SK-N-SH treated with all-trans-retinoic acid at 6 μM for 48 hours (cell line): ENCODE results near the gene EGLN2.
"Not testable (repeated sequence)": the region's sequence is repeated elsewhere in the genome, so short reads cannot be mapped to it uniquely, and the experiment has no call there.

Experiments
- ATAC-seq: fragments of 200-7000 bp; cut with Tn5 transposase; 3 replicates; pipeline ENCODE4 v1.9.1; 2020; ENCODE audit warnings: mild to moderate bottlenecking, moderate library complexity
- BACH2 ChIP-seq: fragments of 250-450 bp; sonication (Bioruptor Pico); IDR thresholded peaks from 2 replicates; pipeline ENCODE4 v1.9.0; 2021; ENCODE audit warnings: mild to moderate bottlenecking, borderline replicate concordance
- CREB5 ChIP-seq: fragments of 250-450 bp; sonication (Bioruptor Pico); IDR thresholded peaks from 2 replicates; pipeline ENCODE4 v1.5.1; 2020; ENCODE audit warnings: low read depth, mild to moderate bottlenecking, moderate library complexity
- CSDC2 ChIP-seq: fragments of 250-450 bp; sonication (Bioruptor Pico); IDR thresholded peaks from 2 replicates; pipeline ENCODE4 v1.5.0; 2020; ENCODE audit warnings: mild to moderate bottlenecking, moderate library complexity
- CSRNP3 ChIP-seq: fragments of 250-450 bp; sonication (Bioruptor Pico); IDR thresholded peaks from 2 replicates; pipeline ENCODE4 v1.5.1; 2021; ENCODE audit warnings: mild to moderate bottlenecking, moderate library complexity
- ESRRG ChIP-seq: fragments of 250-450 bp; sonication (Bioruptor Pico); IDR thresholded peaks from 2 replicates; pipeline ENCODE4 v1.6.1; 2021; ENCODE audit warnings: mild to moderate bottlenecking
- GLIS3 ChIP-seq: fragments of 250-450 bp; sonication (Bioruptor Pico); IDR thresholded peaks from 2 replicates; pipeline ENCODE4 v1.5.0; 2020; ENCODE audit warnings: mild to moderate bottlenecking, moderate library complexity
- ISL1 ChIP-seq: fragments of 250-450 bp; sonication (Bioruptor Pico); IDR thresholded peaks from 2 replicates; pipeline ENCODE4 v2.1.2; 2022; ENCODE audit warnings: mild to moderate bottlenecking, moderate library complexity
- OSR1 ChIP-seq: fragments of 250-450 bp; sonication (Bioruptor Pico); IDR thresholded peaks from 2 replicates; pipeline ENCODE4 v1.8.0; 2022; ENCODE audit warnings: moderate library complexity, mild to moderate bottlenecking, inconsistent platforms
- PATZ1 ChIP-seq: fragments of 250-450 bp; sonication (Bioruptor Pico); IDR thresholded peaks from 2 replicates; pipeline ENCODE4 v1.8.0; 2020; ENCODE audit warnings: mild to moderate bottlenecking, moderate library complexity, borderline replicate concordance
- POU6F1 ChIP-seq: fragments of 250-450 bp; sonication (Bioruptor Pico); IDR thresholded peaks from 2 replicates; pipeline ENCODE4 v1.8.0; 2021; ENCODE audit warnings: low read depth, mild to moderate bottlenecking, moderate library complexity, borderline replicate concordance
- PPARA ChIP-seq: fragments of 250-450 bp; sonication (Bioruptor Pico); IDR thresholded peaks from 2 replicates; pipeline ENCODE4 v1.5.0; 2020; ENCODE audit warnings: mild to moderate bottlenecking, borderline replicate concordance
- RARB ChIP-seq: fragments of 250-450 bp; sonication (Bioruptor Pico); IDR thresholded peaks from 2 replicates; pipeline ENCODE4 v1.8.0; 2021; ENCODE audit warnings: mild to moderate bottlenecking, moderate library complexity
- SNAI2 ChIP-seq: fragments of 250-450 bp; sonication (Bioruptor Pico); IDR thresholded peaks from 2 replicates; pipeline ENCODE4 v1.5.0; 2020; ENCODE audit warnings: mild to moderate bottlenecking, moderate library complexity
- TCF4 ChIP-seq: fragments of 250-450 bp; sonication (Bioruptor Pico); IDR thresholded peaks from 2 replicates; pipeline ENCODE4 v1.8.0; 2021; ENCODE audit warnings: mild to moderate bottlenecking, moderate library complexity, borderline replicate concordance
- TOX ChIP-seq: fragments of 250-450 bp; sonication (Bioruptor Pico); IDR thresholded peaks from 2 replicates; pipeline ENCODE4 v1.8.0; 2021; ENCODE audit warnings: mild to moderate bottlenecking, moderate library complexity, borderline replicate concordance
- TSHZ2 ChIP-seq: fragments of 250-450 bp; sonication (Bioruptor Pico); IDR thresholded peaks from 2 replicates; pipeline ENCODE4 v1.5.0; 2020; ENCODE audit warnings: mild to moderate bottlenecking, moderate library complexity
- ZC3H10 ChIP-seq: fragments of 250-450 bp; sonication (Bioruptor Pico); IDR thresholded peaks from 2 replicates; pipeline ENCODE4 v1.5.1; 2021; ENCODE audit warnings: mild to moderate bottlenecking, moderate library complexity
- ZFP3 ChIP-seq: fragments of 250-450 bp; sonication (Bioruptor Pico); IDR thresholded peaks from 2 replicates; pipeline ENCODE4 v1.5.0; 2020; ENCODE audit warnings: mild to moderate bottlenecking, moderate library complexity
- ZFP30 ChIP-seq: fragments of 450-650 bp; formaldehyde crosslinking; IDR thresholded peaks from 2 replicates; pipeline ENCODE4 v1.5.0; 2022; ENCODE audit warnings: mild to moderate bottlenecking, moderate library complexity
- ZNF70 ChIP-seq: fragments of 450-650 bp; formaldehyde crosslinking; IDR thresholded peaks from 2 replicates; pipeline ENCODE4 v1.5.0; 2020; ENCODE audit warnings: mild to moderate bottlenecking, moderate library complexity

EGLN2 gene

DNA sequence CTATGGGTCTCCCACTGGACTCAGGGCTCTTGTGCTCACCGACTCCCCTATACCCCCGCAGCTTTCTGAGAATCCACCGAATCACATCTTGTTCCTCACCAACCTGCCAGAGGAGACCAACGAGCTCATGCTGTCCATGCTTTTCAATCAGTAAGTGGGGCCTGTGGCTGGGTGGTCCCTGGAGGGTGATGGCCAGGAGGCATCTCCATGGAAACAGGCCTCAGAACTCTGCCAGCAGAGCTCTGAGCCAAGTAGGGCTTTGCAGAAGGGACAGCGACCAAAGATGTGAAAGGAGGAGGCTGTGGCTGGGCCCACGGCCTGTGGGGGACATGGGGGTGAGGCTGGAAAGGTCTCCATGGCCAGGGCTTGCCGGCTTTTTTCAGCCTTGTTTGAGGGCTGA lies 35.5 kb upstream of the EGLN2 start:
- TF ChIP-seq TSHZ2 (CRISPR knock-in tag), result no peak
- no peak for TF ChIP-seq OSR1
- TF ChIP-seq POU6F1 (CRISPR knock-in tag), result no peak
- ATAC-seq, result no peak

DNA sequence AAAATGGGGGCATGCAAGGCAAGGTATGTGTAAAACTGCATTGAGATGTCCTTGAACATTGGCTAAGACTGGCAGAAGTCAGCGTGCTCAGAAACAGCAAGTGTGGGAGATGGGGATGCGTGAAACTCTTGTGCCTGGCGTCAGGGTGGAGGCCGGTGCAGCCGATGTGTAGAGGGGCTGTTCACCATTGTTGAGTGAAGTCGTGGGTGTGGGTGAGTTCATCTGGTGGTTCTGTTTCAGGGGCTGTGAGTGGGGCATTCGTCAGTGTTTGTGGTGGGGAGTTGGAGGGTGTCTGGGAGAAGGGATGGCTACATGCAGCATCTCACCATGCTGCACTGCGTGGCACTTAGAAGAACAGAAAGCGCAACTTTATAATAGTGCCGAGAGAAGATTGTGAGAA lies 35.0 kb upstream of the EGLN2 start:
- no peak for TF ChIP-seq ESRRG (CRISPR knock-in tag)
- no peak for TF ChIP-seq ZFP30 (CRISPR knock-in tag)
- no peak for TF ChIP-seq ZNF70 (CRISPR knock-in tag)
- TF ChIP-seq PATZ1 (CRISPR knock-in tag), result no peak
- TF ChIP-seq ISL1 (CRISPR knock-in tag), result no peak
- no peak for TF ChIP-seq OSR1
- no peak for TF ChIP-seq PPARA (CRISPR knock-in tag)
- no peak for TF ChIP-seq TOX
- no peak for TF ChIP-seq RARB (CRISPR knock-in tag)
- TF ChIP-seq TCF4 (CRISPR knock-in tag), result no peak
- no peak for TF ChIP-seq ZC3H10 (CRISPR knock-in tag)
- no peak for TF ChIP-seq POU6F1 (CRISPR knock-in tag)
- no peak for TF ChIP-seq BACH2 (CRISPR knock-in tag)
- no peak for TF ChIP-seq ZFP3
- TF ChIP-seq CSRNP3 (CRISPR knock-in tag), result no peak
- TF ChIP-seq GLIS3 (CRISPR knock-in tag), result no peak
- no peak for TF ChIP-seq SNAI2
- no peak for TF ChIP-seq CREB5 (CRISPR knock-in tag)
- TF ChIP-seq CSDC2 (CRISPR knock-in tag), result no peak
- no peak for TF ChIP-seq TSHZ2 (CRISPR knock-in tag)
- ATAC-seq, result no peak

GRCh38 chr19:40766385-40766784 lies 32.6 kb upstream of the EGLN2 start:
- ATAC-seq, result not testable (repeated sequence)
